OCI-LY3 (cell line): ENCODE results near the gene CGN.

Experiments used
- EZH2phosphoT487 ChIP-seq: fragments of 200-600 bp; shearing (Covaris generic); IDR thresholded peaks from 2 replicates; pipeline ENCODE4 v1.6.1; 2018; ENCODE audit warnings: antibody characterized with exemption, mixed run types, low read depth
- TF ChIP-seq, protein P1 (sequence below): fragments of 200-600, 300-600 bp; sonication (generic); IDR thresholded peaks from 2 replicates; pipeline ENCODE4 v1.5.1; 2014; ENCODE audit warnings: antibody characterized with exemption, low read length, low read depth

DNA sequence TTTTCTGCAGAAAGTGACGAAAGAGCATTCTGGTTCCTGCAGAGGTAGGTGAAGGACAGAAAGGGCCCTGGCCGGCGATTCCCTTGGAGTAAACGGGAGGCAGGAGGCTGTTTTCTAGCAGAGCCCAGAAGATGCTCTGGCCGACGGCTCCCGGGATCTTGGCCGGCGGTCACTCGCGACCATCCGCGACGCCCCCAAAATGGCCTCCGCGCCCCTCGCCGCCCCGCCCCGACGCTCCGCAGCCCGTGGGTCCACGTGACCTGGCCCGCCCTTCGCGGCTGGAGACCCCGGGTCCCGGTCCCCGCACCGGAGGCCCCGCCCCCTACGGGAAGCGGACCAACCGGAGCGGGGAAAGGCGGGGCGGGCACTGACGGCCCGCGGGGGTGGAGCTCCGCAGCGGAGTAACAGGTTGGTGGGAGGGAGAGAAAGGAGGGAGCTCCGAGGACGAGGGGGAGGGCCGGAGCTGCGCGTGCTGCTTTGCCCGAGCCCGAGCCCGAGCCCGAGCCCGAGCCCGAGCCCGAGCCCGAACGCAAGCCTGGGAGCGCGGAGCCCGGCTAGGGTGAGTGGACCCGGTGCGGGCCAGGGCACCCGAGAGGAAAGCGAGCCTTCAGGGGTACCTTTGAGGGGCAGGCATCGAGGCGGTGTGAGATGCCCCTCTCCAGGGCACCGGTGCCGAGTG lies at the start of gene CGN:
- TF ChIP-seq, protein P1, sequence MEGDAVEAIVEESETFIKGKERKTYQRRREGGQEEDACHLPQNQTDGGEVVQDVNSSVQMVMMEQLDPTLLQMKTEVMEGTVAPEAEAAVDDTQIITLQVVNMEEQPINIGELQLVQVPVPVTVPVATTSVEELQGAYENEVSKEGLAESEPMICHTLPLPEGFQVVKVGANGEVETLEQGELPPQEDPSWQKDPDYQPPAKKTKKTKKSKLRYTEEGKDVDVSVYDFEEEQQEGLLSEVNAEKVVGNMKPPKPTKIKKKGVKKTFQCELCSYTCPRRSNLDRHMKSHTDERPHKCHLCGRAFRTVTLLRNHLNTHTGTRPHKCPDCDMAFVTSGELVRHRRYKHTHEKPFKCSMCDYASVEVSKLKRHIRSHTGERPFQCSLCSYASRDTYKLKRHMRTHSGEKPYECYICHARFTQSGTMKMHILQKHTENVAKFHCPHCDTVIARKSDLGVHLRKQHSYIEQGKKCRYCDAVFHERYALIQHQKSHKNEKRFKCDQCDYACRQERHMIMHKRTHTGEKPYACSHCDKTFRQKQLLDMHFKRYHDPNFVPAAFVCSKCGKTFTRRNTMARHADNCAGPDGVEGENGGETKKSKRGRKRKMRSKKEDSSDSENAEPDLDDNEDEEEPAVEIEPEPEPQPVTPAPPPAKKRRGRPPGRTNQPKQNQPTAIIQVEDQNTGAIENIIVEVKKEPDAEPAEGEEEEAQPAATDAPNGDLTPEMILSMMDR = no peak
- no peak for TF ChIP-seq EZH2phosphoT487
